Kidney capillary endothelial cell (primary cell): ENCODE results near the gene ESPN.
A peak's percentile ranks its signal among the peaks of the same experiment; 100 is the strongest.
"Not testable (repeated sequence)": the region's sequence is repeated elsewhere in the genome, so short reads cannot be mapped to it uniquely, and the experiment has no call there.

ENCODE experiments used
- DNase-seq: peaks from one replicate; pipeline ENCODE4 v3.0.0-alpha.2; 2018; ENCODE audit warnings: low spot score

Gene ESPN

DNA sequence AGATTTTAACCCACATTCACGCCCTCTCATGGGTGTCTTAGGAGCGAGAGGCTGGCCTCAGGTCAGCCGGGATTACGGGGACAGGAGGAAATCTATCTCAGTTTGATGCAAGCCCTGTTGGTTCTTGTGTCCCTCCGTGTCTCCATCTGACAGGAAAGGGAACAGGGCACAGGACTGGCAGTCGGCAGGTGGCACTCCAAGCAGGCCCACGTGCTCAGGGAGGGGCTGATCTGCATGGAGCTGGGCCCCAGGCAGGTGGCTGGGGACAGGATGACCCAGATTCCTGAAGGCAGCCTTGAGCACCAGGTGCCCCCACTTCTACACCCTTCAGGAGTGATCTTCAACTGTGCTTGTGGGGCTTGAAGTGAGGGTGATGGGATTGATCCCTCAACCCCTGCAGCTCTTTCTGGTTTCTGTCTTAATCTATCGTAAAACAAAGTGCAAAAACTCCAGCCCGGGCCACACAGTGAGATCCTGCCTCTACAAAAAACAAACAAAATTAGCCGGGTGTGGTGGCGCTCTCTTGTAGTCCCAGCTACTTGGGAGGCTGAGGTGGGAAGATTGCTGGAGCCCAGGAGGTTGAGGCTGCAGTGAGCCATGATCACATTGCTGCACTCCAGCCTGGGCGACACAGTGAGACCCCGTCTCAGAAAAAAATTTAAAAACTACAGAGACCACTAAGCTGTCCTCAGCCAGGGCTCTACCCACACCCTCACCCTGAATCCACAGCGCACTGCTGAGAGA lies 58.6 kb downstream of the ESPN start:
- DNase-seq: no peak

DNA sequence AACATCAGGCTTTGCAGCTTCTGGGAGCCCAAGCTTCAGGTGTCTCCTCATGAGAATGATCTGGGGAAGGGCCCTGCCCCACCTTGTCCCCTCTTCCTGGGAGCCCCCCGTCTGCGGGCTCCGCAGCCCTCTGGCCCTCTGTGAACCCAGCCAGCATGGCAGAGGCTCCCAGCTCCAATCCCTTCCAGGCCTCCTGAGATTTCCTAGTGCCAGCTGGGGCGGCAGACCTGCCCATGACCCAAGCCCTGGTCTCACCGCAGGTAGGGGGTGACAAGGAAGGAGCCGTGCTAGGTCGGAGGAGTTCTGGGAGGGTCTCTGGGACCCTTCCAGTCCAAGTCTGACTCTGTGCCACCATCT lies 59.2 kb downstream of the ESPN start:
- DNase-seq: no peak

DNA sequence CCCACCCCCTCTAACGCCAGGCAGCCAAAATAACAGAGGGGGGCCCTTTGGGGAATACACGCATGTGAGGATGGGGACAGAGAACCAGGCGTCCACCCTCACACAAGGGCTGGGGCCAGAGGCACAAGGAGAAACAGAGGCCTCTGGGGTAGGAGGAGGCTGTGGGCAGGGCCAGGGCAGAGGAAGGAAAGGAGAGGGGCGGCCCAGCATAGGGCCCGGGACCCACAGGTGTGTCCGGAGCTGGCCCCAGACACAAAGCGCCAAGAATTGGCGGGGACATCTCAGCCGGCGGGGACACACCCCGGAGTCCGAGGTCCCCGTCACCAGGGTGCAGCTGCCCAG lies 60.2 kb downstream of the ESPN start:
- no peak for DNase-seq

DNA sequence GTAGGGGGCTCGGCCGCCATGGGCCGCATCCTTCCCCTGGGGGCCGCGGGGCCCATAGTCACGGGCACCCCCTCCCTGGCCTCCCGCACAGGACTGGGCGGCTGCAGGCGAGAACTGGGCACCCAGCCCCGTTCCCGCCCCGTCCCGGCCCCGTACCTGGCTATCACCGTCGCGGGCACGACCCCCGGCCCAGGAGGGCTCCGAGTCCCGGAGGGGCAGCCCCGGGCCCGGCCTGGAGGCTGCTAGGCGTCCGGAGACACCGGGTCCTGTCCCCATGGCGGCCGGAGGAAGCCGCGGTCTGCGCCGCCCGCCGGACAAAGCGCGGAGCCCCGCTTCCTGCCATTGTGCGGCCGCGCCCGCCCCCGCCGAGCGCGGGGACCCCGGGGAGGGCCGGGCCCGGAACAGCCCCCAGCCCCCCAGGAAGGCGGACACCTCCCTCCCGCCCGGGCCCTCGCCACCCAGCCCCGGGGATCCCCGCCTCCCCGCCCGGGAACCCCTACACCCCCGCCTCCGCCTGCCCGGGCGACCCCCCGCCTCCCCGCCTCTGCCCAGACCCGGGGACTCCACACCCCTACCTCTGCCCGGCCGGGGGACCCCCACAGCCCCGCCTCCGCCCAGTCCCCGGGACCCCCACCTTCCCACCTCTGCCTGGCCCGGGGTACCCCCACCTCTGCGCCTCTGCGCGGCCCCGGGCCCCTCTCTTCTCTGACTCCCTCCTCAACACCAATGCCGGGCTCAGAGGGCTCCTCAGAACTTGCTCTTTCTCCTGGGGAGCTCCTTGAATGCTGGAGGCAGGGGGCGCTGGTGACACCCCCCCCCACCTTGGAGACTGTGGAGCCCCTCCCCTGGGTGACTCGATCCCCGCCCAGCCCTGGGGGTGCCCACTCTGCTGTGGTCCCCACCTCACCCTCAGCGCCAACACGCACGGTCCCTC lies 60.9 kb downstream of the ESPN start:
- DNase-seq: no peak

DNA sequence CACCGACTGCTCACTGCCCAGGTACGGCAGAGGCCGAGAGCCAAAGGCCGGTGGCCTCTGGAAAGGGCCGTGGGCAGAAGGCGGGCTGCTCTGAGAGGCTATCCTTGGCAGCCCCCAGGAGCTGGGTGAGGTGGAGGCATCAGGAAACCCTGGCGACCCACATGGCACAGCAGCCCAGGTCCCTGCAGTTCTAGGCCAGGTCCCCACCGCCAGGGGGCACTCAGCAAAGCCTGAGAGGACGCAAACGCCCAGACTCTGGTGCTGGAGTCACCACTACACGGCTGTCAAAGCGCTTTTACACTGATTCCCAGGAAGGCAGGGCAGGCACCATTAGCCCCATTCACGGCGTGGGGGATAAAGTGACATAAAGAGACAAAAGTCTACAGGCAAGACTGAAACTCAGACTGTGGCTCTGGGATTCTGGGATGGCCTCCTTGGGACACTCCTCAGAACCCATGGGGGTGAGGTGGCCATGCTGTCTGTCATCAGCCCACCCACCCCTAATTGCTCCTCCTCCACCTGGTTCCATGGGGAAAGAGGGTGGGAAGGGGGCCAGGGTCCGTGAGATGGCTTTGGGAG lies 61.9 kb downstream of the ESPN start:
- peak; percentile 89 for DNase-seq

DNA sequence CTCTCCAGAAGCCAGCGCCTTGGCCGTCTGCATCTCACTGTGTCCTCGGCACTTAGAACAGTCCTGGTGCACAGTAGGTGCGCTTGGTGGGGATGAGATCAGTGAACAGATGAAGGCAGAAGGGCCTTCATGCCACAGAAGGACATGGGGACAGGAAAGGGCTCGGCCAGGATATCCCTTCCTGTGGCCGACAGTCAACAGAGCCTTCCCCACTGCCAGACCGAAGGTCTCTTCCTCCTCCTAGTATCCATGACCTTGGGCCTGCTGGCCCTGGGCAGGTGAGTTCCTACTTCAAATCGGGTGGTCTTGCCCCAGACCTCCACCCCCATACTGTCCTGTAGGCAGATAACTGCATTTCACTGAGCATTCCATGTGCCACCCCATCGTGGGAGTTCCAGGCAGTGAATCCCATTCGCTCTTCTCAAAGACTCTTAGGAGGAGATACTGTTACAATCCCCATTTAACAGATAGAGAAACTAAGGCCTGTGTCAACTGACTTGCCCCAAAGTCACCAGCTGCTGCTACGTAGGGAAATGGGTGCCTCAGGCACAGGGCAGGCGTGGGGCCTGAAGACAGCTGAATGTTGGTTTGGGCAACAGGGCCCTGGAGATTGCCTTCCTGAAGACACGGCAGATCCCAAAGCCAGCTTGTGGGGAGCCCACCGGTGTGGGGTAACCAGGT lies 63.4 kb downstream of the ESPN start:
- no peak for DNase-seq

DNA sequence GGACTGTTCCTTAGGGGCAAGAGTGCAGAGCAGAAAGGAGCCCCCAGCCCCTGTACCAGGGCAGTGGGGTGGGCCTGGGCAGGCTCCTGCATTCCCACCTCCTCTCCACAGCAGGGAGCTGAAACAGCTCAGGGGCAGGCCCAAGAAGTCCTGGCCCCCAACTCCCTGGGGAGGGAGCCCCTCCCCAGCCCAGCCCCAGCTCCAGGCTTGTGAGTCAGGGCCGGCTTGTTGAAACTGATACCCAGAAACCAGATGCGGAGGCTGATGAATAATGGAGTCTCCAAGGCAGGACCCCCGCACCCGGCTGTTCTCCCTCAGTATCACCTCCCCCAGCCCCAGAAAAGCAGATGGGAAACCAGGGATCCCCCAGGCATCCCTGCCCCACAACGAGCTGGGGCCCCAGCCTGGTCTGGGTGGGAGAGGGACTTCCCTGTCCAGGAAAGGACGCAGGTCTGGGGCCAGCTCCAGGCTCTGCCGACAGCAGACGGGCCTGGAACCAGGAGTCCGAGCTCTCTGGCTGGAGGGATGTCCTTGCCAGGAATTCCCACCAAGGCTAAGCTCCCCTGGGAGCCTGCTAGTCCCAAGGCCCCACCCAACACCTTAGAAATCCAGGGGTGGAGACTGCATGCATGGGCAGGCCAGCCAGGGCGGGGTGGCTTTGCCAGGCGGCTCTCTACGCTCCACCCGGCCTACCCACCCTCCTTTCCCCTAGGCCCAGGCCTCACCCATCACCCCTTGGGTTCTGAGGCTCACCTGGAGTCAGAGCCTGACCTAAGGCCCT lies 64.2 kb downstream of the ESPN start:
- DNase-seq: no peak

DNA sequence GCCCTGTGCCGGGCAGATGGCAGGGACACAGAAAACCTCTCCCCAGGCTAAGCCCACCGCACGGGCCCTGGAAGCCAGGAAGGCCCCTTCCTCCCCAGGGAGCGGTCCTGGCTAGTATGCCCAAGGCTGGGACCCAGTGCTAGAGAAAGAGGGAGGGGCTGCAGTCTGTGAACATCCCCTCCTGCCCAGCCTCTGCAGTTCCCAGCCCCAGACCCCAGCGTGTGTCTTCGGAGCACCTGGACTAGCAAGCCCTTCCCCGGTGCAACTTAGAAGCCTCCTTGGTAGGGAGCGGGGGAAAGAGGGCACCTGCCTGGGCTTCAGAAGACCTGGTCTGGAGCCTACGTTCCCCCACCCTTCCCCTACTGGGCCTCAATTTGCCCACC lies 64.8 kb downstream of the ESPN start:
- DNase-seq: no peak

DNA sequence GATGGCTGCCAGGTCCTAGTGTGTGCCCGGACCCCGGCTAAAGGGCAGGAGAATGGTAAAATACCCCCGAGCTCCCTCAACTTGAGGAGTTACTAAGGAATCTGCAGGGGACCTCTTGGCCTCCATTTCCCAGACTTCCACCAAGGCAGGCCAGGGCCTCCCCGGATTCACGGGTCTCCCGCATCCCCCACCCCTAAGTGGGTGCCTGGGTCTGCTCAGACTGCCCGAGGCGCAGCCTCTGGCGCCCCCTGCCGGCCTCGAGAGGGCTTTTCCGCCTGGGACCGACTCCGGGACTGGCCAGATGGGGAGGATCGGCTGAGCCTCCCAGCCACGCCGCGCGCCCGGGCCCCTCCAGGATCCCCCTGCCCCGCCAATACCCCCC lies 65.2 kb downstream of the ESPN start:
- peak; percentile 72 for DNase-seq

DNA sequence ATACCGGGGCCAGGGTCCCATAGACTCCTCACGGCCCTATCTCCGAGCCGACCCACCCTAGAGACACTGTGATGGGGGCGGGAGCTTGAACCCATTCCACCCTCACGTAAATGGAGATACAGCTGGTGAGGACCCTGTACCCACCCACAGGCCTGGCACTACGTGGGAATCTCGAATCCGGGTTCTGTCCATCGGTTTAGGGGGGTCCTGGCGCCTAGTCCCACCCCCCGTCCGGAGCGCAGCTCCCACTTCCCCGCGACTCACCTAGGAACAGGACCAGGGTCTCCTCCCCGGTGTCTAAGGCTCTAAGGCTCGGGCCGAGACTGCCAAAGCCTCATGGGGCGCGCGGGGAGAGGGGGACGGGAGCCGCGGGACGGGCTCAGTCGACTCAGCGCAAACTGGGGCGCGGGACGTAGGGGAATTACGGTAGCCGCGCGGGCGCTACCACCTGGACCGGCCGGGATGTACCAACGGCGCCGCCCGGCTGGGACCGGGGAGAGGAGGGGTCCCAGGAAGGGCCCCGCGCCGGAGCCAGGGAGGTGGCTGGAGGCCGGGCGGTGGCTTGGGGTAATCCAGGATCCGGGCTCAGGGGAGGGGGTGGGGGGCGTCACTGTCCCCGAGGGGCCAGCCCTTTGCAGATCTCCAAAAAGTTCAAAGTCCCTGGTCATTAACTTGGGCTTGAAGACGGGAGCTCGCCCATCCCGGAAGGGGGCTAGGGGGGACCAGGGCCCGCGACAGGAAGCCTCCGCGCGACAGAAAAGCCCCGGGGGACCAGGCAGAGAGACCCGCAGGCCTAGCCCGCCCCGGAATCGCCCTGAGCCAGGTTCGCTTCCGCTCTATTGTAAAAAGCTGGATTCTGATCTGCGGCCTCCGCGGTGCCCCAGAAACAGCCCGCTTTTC lies 65.9 kb downstream of the ESPN start:
- DNase-seq: no peak

DNA sequence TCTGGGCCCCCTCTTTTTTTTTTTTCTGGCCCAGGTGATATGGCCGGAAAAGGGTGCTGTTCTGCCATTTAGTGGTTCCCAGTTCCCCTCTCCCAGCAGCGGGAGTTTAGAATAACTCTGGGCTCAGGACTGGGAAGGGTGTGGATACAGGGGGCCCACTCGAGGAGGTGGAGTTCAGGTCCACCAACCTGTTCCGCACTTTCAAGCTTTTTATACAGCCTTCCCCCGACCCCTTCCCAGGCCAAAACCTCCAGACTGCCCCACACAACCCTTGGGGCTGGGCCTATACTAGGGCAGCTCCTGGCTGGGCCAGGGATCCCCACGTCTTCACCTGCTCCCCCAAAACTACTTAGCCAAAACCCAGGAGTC lies 66.5 kb downstream of the ESPN start:
- DNase-seq: no peak

DNA sequence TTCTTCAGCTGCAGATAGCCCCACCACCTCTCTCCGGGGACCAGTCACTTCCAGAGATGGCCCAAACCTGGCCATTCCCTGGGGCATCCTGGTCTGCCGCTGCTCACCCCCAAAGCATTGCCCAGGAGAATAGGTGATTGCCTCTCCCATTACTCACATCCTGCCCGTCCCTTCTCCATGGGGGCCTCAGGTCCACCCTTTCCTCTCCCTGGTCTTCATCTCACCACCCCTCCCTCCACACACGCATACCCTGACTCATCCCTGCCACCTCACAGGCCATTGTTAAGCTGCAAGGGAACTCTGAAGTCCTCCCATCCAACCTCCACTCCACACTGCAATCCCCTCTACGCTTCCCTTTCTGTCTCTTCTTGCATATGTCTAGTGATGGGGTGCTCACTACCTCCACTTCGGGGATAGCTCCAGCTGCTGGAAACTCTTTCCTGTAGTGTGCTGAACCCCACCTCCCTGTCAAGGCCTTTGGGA lies 66.9 kb downstream of the ESPN start, which contains the start of gene PLEKHG5:
Gene PLEKHG5, minus strand, starts transcription at position 188 of the 483 bp plus-strand sequence. CDS start 14,096 bp downstream, outside the sequence.
- peak; percentile 92 for DNase-seq

DNA sequence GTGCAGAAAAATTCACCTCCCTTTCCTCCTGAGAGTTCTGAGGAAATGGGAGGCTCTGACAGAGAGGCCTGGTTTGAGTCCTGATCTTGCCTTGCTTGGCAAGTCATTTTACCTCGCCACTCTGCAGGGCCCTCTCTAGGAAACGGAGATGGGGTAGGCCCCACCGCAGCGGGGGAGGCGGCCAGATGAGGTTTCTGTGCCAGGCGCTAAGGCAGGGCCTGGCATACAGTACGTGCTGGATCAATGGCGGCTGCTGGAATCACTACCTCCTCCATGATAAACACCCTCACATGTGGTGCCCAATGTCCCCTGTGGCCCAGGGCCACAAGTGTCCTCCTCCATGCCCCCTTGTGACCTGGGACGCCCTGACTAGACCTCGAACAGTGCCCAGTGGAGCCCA lies 67.4 kb downstream of the ESPN start:
- no peak for DNase-seq

DNA sequence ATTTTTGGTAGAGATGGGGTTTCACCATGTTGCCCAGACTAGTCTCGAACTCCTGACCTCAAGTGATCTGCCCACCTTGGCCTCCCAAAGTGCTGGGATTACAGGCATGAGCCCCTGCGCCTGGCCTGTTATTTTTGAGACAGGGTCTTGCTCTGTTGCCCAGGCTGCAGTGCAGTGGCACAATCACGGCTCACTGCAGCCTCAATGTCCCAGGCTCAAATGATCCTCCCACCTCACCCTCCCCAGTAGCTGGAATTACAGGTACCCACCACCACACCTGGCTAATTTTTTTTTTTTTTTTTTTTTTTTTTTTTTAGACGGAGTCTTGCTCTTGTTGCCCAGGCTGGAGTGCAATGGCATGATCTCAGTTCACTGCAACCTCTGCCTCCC lies 69.3 kb downstream of the ESPN start:
- not testable (repeated sequence) for DNase-seq

DNA sequence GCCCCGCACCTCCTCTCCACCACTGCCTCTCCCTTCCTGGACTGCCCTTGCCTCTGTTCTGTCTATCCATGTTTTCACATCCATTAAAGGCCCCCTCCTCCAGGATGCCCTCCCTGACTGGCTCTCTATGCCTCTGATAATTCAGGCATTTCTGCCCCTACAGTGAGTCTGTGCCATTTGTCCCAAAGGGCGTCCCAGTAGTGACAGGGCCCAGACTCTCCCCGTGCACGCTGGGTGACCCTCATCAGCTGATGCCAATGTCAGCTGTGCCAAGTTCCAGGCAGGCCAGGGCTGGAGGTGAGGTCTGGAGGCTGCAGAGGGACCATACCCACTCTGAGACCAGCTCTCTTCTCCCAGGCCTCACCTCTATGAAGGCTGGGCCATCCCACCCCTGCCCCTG lies 70.1 kb downstream of the ESPN start:
- DNase-seq: no peak

DNA sequence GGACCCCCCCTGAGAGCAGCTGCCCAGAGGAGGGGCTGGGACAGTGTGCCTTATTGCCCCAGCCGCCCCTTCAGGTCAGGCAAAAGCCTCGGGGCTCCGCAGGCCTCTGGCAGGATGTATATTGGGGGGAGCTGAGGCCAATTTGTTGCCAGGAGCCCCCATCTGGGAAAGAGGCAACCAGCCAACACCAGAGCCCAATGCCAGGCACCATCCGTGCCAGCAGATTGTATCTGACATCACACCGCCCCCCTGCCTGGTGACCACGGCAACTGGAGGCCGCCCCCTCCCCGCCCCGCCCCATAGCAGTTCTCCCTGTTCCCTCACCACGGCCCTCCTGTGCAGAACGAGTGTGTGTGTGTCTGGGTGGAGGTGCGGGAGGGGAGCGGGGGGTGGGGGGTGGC lies 70.5 kb downstream of the ESPN start:
- DNase-seq: no peak

DNA sequence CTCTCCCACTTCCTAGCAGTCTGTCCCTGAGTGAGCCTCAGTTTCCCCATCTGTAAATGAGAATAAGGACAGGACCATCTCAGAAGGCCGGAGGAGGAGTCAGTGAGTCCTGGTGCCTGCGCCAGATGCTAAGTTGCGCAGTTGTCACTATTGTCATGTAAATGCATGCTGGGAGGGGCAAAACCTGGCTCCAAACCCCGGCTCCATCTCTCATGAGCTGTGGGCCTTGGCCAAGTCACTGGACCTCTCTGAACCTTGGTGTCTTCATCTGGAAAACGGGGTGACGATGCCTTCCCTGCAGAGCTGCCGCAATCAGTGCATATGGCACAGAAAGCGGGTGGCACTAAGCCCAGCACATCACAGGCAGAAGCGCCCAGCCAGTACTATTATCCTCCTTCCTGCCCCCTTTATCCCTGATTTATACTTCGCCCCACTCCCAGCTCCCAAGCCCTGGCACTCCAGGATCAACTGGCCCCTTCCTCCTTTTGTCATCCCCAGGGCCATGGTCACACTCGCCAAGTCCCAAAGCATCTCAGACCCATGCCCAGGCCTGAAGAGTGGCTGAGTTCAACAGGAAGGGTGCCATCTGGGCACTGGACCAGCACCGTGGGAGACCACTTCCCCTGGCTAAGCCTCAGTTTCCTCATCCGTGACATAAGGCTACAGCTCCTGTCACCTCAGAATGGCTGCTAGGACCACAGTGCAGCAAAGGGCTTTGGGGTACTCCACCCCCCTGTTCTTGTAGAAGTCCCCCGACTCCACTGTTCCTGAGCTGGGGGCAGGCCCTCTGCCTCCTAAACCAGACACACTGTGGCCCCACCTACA lies 71.2 kb downstream of the ESPN start:
- DNase-seq: no peak

DNA sequence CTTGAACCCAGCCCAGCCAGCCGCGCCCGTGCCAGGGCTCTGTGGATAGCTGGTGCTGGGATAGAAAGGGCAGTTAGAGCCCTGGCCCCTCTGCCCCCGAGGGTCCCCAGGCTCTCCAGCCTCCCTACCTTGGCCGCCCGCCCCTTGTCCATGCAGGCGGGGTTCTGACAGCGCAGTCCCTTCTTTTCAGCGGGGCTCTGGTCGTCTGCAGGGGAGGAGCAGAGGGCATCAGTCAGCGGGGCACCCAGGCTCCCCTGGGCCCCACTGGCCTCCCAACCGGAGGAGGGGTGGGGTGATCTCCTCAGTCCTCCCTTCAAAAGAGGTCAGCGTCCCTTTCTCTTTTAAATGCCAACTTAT lies 71.8 kb downstream of the ESPN start:
- no peak for DNase-seq

DNA sequence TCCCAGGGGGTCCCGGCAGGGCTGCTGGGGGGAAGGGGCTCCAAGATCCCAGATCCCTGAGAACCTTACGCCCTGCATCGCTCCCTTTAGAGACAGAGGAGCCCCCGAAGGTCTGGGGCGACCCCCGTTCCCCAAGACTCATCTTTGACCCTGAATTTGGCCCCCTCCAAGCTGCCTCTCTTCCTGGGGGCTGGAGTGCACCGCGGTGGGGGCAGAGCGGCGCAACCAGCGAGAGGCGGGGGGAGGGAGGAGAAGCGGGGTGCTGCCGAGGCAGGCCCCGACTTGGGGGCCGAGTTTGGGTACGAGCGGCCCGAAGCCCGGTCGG lies 72.3 kb downstream of the ESPN start:
- DNase-seq: no peak
